Measurements from ENCODE around the gene ADGRF4. TPM values are rescaled to one million over a fixed set of nuclear protein-coding genes. Genes with fewer than 3 reads are reported as not detected.

The ADGRF4 gene
- total RNA-seq, 1 donor from 2014 or later, result not detected

DNA sequence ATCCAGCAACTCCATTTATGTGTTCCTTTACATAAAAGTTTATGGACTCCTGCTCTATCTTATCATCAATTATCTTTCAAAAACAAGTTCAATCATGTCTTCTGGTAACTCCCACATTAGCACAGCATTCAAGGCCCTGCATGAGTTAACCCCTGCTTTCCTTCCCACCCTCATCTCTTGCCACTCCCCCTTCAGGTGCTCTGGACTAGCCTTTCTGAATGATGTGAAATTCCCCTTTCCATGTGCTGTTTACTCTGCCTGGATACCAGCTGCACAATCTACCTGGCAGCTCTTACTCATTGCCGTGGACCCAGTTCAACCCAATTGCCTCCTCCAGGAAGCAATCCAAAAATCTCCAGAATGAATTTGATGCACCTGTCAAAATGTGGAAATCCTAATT lies 11.9 kb downstream of the ADGRF4 start:
- no peaks in the 10 kb centered on the region for H3K4me1 Mint-ChIP-seq
- no peak overlapping the region for H3K4me3 Mint-ChIP-seq
- H3K27ac Mint-ChIP-seq, result no peak overlapping the region
- intact Hi-C loops (cut with micrococcal nuclease), result no loop called here
- no peaks in the 10 kb centered on the region for H3K36me3 Mint-ChIP-seq (ENCODE audit: low read depth)
- ATAC-seq (ENCODE audit: low read depth), result no peak
- TF ChIP-seq, protein P1, sequence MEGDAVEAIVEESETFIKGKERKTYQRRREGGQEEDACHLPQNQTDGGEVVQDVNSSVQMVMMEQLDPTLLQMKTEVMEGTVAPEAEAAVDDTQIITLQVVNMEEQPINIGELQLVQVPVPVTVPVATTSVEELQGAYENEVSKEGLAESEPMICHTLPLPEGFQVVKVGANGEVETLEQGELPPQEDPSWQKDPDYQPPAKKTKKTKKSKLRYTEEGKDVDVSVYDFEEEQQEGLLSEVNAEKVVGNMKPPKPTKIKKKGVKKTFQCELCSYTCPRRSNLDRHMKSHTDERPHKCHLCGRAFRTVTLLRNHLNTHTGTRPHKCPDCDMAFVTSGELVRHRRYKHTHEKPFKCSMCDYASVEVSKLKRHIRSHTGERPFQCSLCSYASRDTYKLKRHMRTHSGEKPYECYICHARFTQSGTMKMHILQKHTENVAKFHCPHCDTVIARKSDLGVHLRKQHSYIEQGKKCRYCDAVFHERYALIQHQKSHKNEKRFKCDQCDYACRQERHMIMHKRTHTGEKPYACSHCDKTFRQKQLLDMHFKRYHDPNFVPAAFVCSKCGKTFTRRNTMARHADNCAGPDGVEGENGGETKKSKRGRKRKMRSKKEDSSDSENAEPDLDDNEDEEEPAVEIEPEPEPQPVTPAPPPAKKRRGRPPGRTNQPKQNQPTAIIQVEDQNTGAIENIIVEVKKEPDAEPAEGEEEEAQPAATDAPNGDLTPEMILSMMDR (IDR thresholded peaks at IDR 0.05), result no peak
- H3K9me3 Mint-ChIP-seq, result no peaks in the 10 kb centered on the region
- CTCF ChIA-PET, result no interaction called here
- DNase-seq, result no peak
- POLR2A ChIA-PET, result no interaction called here
- peaks cover 6% of the 10 kb centered on the region for H3K27me3 Mint-ChIP-seq

DNA sequence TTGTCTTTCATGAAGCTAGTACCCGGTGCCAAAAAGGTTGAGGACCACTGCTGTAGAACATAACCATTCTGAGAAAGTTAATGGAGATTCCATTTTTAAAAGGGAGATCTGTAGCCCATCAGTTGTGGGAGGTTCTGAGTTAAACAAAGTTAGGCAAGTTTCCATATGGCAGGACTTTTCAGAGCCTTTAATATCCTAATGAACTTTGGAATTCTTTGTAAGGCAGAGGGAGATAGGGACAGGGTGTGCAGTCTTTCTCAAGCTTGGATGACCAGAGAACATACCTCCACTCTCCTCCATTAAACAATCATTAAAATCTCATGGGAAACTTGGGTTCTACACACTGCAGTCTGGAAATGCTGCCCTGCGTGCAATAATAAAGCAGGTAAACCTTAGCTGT lies 14.8 kb downstream of the ADGRF4 start:
- intact Hi-C loops (cut with micrococcal nuclease), result no loop called here
- no peaks in the 10 kb centered on the region for H3K9me3 Mint-ChIP-seq
- no peak for DNase-seq
- ATAC-seq (ENCODE audit: low read depth), result no peak
- ChIA-PET CTCF (no interaction called here), POLR2A (no interaction called here)
- H3K36me3 Mint-ChIP-seq (ENCODE audit: low read depth), result no peaks in the 10 kb centered on the region
- H3K27ac Mint-ChIP-seq, result no peak overlapping the region
- H3K4me3 Mint-ChIP-seq, result no peak overlapping the region
- peaks cover 3% of the 10 kb centered on the region for H3K27me3 Mint-ChIP-seq
- TF ChIP-seq, protein P1 (IDR thresholded peaks at IDR 0.05), result no peak
- H3K4me1 Mint-ChIP-seq, result no peaks in the 10 kb centered on the region

DNA sequence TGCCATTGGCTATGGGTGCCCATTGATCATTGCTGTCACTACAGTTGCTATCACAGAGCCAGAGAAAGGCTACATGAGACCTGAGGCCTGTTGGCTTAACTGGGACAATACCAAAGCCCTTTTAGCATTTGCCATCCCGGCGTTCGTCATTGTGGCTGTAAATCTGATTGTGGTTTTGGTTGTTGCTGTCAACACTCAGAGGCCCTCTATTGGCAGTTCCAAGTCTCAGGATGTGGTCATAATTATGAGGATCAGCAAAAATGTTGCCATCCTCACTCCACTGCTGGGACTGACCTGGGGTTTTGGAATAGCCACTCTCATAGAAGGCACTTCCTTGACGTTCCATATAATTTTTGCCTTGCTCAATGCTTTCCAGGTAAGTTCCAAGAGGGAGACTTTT lies 16.4 kb downstream of the ADGRF4 start:
- Mint-ChIP-seq H3K27ac (no peak overlapping the region), H3K4me1 (no peaks in the 10 kb centered on the region), H3K27me3 (peaks cover 6% of the 10 kb centered on the region), H3K4me3 (no peak overlapping the region), H3K9me3 (no peaks in the 10 kb centered on the region), H3K36me3 (ENCODE audit: low read depth) (no peaks in the 10 kb centered on the region)
- ATAC-seq (ENCODE audit: low read depth) (no peak), DNase-seq (no peak)
- CTCF ChIA-PET, result no interaction called here
- intact Hi-C loops (cut with micrococcal nuclease), result no loop called here
- POLR2A ChIA-PET, result no interaction called here
- TF ChIP-seq, protein P1 (IDR thresholded peaks at IDR 0.05), result no peak

DNA sequence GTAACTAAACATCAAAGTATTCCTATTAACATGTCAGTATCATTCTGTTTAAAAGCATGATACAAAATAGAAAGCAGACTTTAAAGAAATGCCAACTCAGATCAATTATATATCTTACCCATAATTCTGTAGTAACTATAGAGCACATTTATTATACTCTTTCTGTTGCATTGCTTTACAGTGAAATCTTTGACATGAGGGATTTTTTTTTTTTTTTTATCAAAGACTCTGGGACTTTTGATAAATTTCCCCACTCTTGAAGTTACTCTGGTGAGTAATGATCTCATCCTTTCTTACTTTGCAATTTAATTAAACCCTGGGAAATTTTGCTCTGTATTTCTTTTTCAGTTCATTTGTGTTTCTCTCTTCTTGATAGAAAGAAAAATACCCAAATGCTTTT lies 17.4 kb downstream of the ADGRF4 start:
- H3K36me3 Mint-ChIP-seq (ENCODE audit: low read depth), result no peaks in the 10 kb centered on the region
- no peaks in the 10 kb centered on the region for H3K9me3 Mint-ChIP-seq
- H3K27ac Mint-ChIP-seq, result no peak overlapping the region
- H3K4me1 Mint-ChIP-seq, result no peaks in the 10 kb centered on the region
- CTCF ChIA-PET, result no interaction called here
- intact Hi-C loops (cut with micrococcal nuclease), result no loop called here
- POLR2A ChIA-PET, result no interaction called here
- no peak overlapping the region for H3K4me3 Mint-ChIP-seq
- DNase-seq, result no peak
- H3K27me3 Mint-ChIP-seq, result peaks cover 8% of the 10 kb centered on the region
- no peak for ATAC-seq (ENCODE audit: low read depth)
- TF ChIP-seq, protein P1 (IDR thresholded peaks at IDR 0.05), result no peak

DNA sequence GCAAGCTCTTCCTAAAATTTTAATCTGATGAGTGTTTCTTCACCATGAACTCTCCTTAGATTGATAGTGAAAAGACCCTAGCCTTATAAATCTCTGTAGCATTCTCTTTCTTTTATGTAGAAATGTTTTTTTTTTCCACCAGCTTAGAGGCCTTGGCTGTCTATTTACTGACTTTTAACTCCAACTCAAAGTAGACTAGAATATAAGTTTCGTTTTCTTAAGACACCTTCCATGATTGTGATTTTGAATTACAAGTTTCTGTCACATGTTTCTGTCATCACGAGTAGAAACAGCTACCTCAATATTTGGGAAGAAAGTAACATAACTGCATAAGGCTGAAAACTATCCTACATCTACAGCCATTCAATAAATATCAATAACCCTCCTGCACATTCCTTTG lies 17.8 kb downstream of the ADGRF4 start:
- intact Hi-C loops (cut with micrococcal nuclease), result no loop called here
- H3K27ac Mint-ChIP-seq, result no peak overlapping the region
- DNase-seq, result no peak
- ChIA-PET CTCF (no interaction called here), POLR2A (no interaction called here)
- no peak overlapping the region for H3K4me3 Mint-ChIP-seq
- TF ChIP-seq, protein P1 (IDR thresholded peaks at IDR 0.05), result no peak
- H3K9me3 Mint-ChIP-seq, result no peaks in the 10 kb centered on the region
- ATAC-seq (ENCODE audit: low read depth), result no peak
- peaks cover 8% of the 10 kb centered on the region for H3K27me3 Mint-ChIP-seq
- no peaks in the 10 kb centered on the region for H3K4me1 Mint-ChIP-seq
- H3K36me3 Mint-ChIP-seq (ENCODE audit: low read depth), result no peaks in the 10 kb centered on the region
